Upper lobe of left lung (tissue), 6 donors: ENCODE data around the gene SPEF1. TPM values are rescaled to one million over a fixed set of nuclear protein-coding genes. Genes with fewer than 3 reads are reported as not detected.
A peak's percentile ranks its signal among the peaks of the same experiment; 100 is the strongest.
"Not testable (repeated sequence)": the region's sequence is repeated elsewhere in the genome, so short reads cannot be mapped to it uniquely, and the experiment has no call there.

Source experiments
- ATAC-seq, 2 donors: fragments of 200-7000 bp; cut with Tn5 transposase; one replicate each; pipeline ENCODE4 v1.9.1; 2022; ENCODE audit warnings: mild to moderate bottlenecking in 2 of 2, moderate library complexity in 2 of 2; ENCODE audit not compliant: low FRiP score in 2 of 2
- DNase-seq, 2 donors: peaks; one replicate each; pipeline ENCODE4 v3.0.0-alpha.2; 2019 to 2020
- H3K27ac ChIP-seq, 4 donors: fragments of 200-600 bp; sonication (generic); one replicate each; pipeline ENCODE4 v1.5.1; 2016 to 2019
- H3K27me3 ChIP-seq, 4 donors: fragments of 200-600 bp; sonication (generic); one replicate each; pipeline ENCODE4 v1.5.1; 2017 to 2019
- H3K36me3 ChIP-seq, 4 donors: fragments of 200-600 bp; sonication (generic); one replicate each; pipeline ENCODE4 v1.5.1; 2016 to 2019
- H3K4me1 ChIP-seq, 4 donors: fragments of 200-600 bp; sonication (generic); one replicate each; pipeline ENCODE4 v1.5.1; 2018 to 2019
- H3K4me3 ChIP-seq, 4 donors: fragments of 200-600 bp; sonication (generic); one replicate each; pipeline ENCODE4 v1.5.1; 2017 to 2019; ENCODE audit warnings: mild to moderate bottlenecking in 2 of 4, moderate library complexity in 1 of 4
- H3K9me3 ChIP-seq, 4 donors: fragments of 200-600 bp; sonication (generic); one replicate each; pipeline ENCODE4 v1.5.1; 2018 to 2019
- CTCF ChIP-seq, 6 experiments: fragments of 450-650 bp in 4 of 6; fragments of 200-600 bp in 2 of 6; sonication (generic) in 2 of 6; IDR thresholded peaks; one replicate each; pipeline ENCODE4 v1.5.1; 2016 to 2019; ENCODE audit warnings: antibody characterized with exemption in 6 of 6
- EP300 ChIP-seq, 4 donors: sonication (generic); formaldehyde crosslinking; IDR thresholded peaks; one replicate each; pipeline ENCODE4 v1.5.1; 2017; ENCODE audit warnings: antibody characterized with exemption in 4 of 4, control low read depth in 2 of 4
- POLR2A ChIP-seq, 4 donors: fragments of 450-650 bp; IDR thresholded peaks; one replicate each; pipeline ENCODE4 v1.5.1; 2016 to 2017; ENCODE audit warnings: antibody characterized with exemption in 4 of 4, mild to moderate bottlenecking in 2 of 4
- POLR2AphosphoS5 ChIP-seq, 2 donors: sonication (generic); formaldehyde crosslinking; IDR thresholded peaks; one replicate each; pipeline ENCODE4 v1.5.1; 2017; ENCODE audit warnings: antibody characterized with exemption in 2 of 2
- WGBS, 2 donors: methylation state at CpG; one replicate each; pipeline ENCODE4 v1.1.5; 2017 to 2018; 5-methylcytosine and 5-hydroxymethylcytosine counted together
- total RNA-seq, 6 donors: library from RNA; depleted of rRNA in 4 of 6; stranded (reverse); fragments of >200 nt in 4 of 6; gene quantifications; one replicate each; pipeline versions ENCODE4 v1.1.0 to v1.2.1, GENCODE V29; 2016 to 2021
- donor health status: DM: no; HTN: no; CAD: no; lungs with moderate emphysema.
- donor health status: DM: no; HTN: yes; CAD: no; lungs with severe emphysema.

Gene SPEF1
- total RNA-seq, 6 donors from 2014 or later: 0.34 to 15.1 (median 5.4) TPM

GRCh38 chr20:3796477-3797225, 15.4 kb upstream of the SPEF1 start:
- peak in 1 of 2 donors; percentile 88 for DNase-seq
- Histone ChIP-seq H3K4me1 (peaks cover 50 to 66% (median 58%) of the 10 kb centered on the region in 4 donors), H3K36me3 (peaks cover 0 to 30% (median 24%) of the 10 kb centered on the region in 4 donors), H3K27ac (peak overlapping the region; percentile 94 to 98 (median 96)), H3K27me3 (no peaks in the 10 kb centered on the region), H3K4me3 (peak overlapping the region; percentile 27 to 96 (median 84)), H3K9me3 (no peaks in the 10 kb centered on the region)
- TF ChIP-seq POLR2A (IDR thresholded peaks at IDR 0.05) (no peak), CTCF (IDR thresholded peaks at IDR 0.05) (no peak), POLR2AphosphoS5 (IDR thresholded peaks at IDR 0.05) (no peak), EP300 (IDR thresholded peaks at IDR 0.05) (no peak)
- peak in 1 of 2 donors; percentile 5 for ATAC-seq
- 44 to 46% methylated on average over 5 to 7 of the region's 33 CpGs for WGBS, 2 donors

GRCh38 chr20:3795511-3796468, 14.5 kb upstream of the SPEF1 start, which contains the start of gene CDC25B:
TSS of gene CDC25B (plus strand) at chr20:3796310. CDS start at chr20:3796532, 222 bp downstream.
- Histone ChIP-seq H3K36me3 (peaks cover 0 to 22% (median 16%) of the 10 kb centered on the region in 4 donors), H3K4me1 (peaks cover 45 to 58% (median 49%) of the 10 kb centered on the region in 4 donors), H3K27me3 (no peaks in the 10 kb centered on the region), H3K9me3 (no peaks in the 10 kb centered on the region), H3K4me3 (peak within 1 kb of the TSS; percentile 27 to 96 (median 84)), H3K27ac (peak within 1 kb of the TSS; percentile 94 to 98 (median 96))
- DNase-seq (peak; percentile 96 to 98), ATAC-seq (peak; percentile 95 to 96)
- peak in 3 of 4 donors; percentile 43 to 65 (median 50) for TF ChIP-seq POLR2A (IDR thresholded peaks at IDR 0.05)
- peak; percentile 45 to 92 (median 84) for TF ChIP-seq CTCF (IDR thresholded peaks at IDR 0.05)
- peak in 1 of 4 donors; percentile 12 for TF ChIP-seq EP300 (IDR thresholded peaks at IDR 0.05)
- peak; percentile 62 to 83 for TF ChIP-seq POLR2AphosphoS5 (IDR thresholded peaks at IDR 0.05)
- WGBS, 2 donors: 1 to 2% methylated on average over 21 to 58 of the region's 69 CpGs

- Histone ChIP-seq H3K9me3 (no peaks in the 10 kb centered on the region), H3K27me3 (no peaks in the 10 kb centered on the region), H3K36me3 (peaks cover 0 to 13% (median 7%) of the 10 kb centered on the region in 4 donors), H3K27ac (peak overlapping the region; percentile 94 to 98 (median 96)), H3K4me3 (peak overlapping the region in 3 of 4 donors; percentile 81 to 96 (median 88)), H3K4me1 (peaks cover 38 to 48% (median 42%) of the 10 kb centered on the region in 4 donors)
- peak in 1 of 2 donors; percentile 77 for DNase-seq
- TF ChIP-seq CTCF (IDR thresholded peaks at IDR 0.05): no peak
- WGBS, 2 donors: 89 to 90% methylated on average over 20 to 24 of the region's 25 CpGs
- ATAC-seq: no peak
These were observed 13.6 kb upstream of the SPEF1 start for GRCh38 chr20:3794701-3795420.

- H3K27ac ChIP-seq, DNase-seq, H3K27me3 ChIP-seq, H3K36me3 ChIP-seq, ATAC-seq, H3K4me3 ChIP-seq, H3K9me3 ChIP-seq: not testable (repeated sequence)
- peaks cover 31 to 41% (median 35%) of the 10 kb centered on the region in 4 donors for H3K4me1 ChIP-seq
- WGBS, 2 donors: 86 to 94% methylated on average over 1 of the region's 3 CpGs
These were observed 12.9 kb upstream of the SPEF1 start for GRCh38 chr20:3794168-3794567.

- WGBS, 2 donors: 95 to 97% methylated on average over 4 of the region's 4 CpGs
- not testable (repeated sequence) for H3K27me3 ChIP-seq
These were observed 8.0 kb upstream of the SPEF1 start for GRCh38 chr20:3789201-3789600.

More at GRCh38 chr20:3789201-3789600, 8.0 kb upstream of the SPEF1 start:
- H3K9me3 ChIP-seq, H3K4me3 ChIP-seq, DNase-seq, ATAC-seq, H3K36me3 ChIP-seq: not testable (repeated sequence)
- Histone ChIP-seq H3K4me1 (peaks cover 22 to 34% (median 26%) of the 10 kb centered on the region in 4 donors), H3K27ac (peak overlapping the region in 1 of 4 donors; percentile 23)
